HFF-Myc (cell line): ENCODE data around the gene SLC6A8.
"Not testable (repeated sequence)": the region's sequence is repeated elsewhere in the genome, so short reads cannot be mapped to it uniquely, and the experiment has no call there.

Experiments
- DNase-seq: peaks from one replicate; pipeline ENCODE4 v3.0.0-alpha.2; 2011; ENCODE audit warnings: low read depth; ENCODE audit errors: extremely low read depth
- H3K4me3 ChIP-seq: replicated peaks from 2 replicates; pipeline ENCODE4 v1.5.1; 2011; ENCODE audit warnings: low read depth, mild to moderate bottlenecking, control low read depth, low read length
- CTCF ChIP-seq: IDR thresholded peaks from 2 replicates; pipeline ENCODE4 v1.5.1; 2012; ENCODE audit warnings: mild to moderate bottlenecking, low read depth, low read length, control low read depth; ENCODE audit errors: missing control alignments

Gene SLC6A8

GRCh38 chrX:153725832-153726285 lies 38.1 kb downstream of the SLC6A8 start:
- no peak for TF ChIP-seq CTCF
- DNase-seq = no peak
- H3K4me3 ChIP-seq = no peak overlapping the region

GRCh38 chrX:153726286-153727122 lies 38.8 kb downstream of the SLC6A8 start:
- TF ChIP-seq CTCF = no peak
- H3K4me3 ChIP-seq = no peak overlapping the region
- DNase-seq = no peak

- H3K4me3 ChIP-seq = no peak overlapping the region
- DNase-seq = no peak
- TF ChIP-seq CTCF = no peak
These were observed 39.6 kb downstream of the SLC6A8 start for GRCh38 chrX:153727123-153727931.

GRCh38 chrX:153728095-153728494 lies 40.4 kb downstream of the SLC6A8 start:
- DNase-seq = no peak
- TF ChIP-seq CTCF = no peak
- H3K4me3 ChIP-seq = no peak overlapping the region

- no peak overlapping the region for H3K4me3 ChIP-seq
These were observed 41.4 kb downstream of the SLC6A8 start for GRCh38 chrX:153728951-153729631.

GRCh38 chrX:153730115-153730514 lies 42.4 kb downstream of the SLC6A8 start:
- not testable (repeated sequence) for H3K4me3 ChIP-seq, DNase-seq

More at GRCh38 chrX:153728951-153729631, 41.4 kb downstream of the SLC6A8 start:
- TF ChIP-seq CTCF = no peak
- no peak for DNase-seq
